A549 (cell line): ENCODE measurements around the gene ASPG. TPM values are rescaled to one million over a fixed set of nuclear protein-coding genes. Genes with fewer than 3 reads are reported as not detected.

Experiments
- ATAC-seq, 2 experiments: fragments of 200-7000 bp in 1 of 2; fragments of >200 bp in 1 of 2; cut with Nextera tagmentation in 1 of 2; cut with Tn5 transposase in 1 of 2; 3 replicates each; pipeline versions ENCODE4 v1.8.0 to v1.9.1; 2018 to 2020; ENCODE audit warnings: mild to moderate bottlenecking in 1 of 2, moderate library complexity in 1 of 2
- CTCF ChIA-PET: fragments of 300-600 bp; sonication (Branson Sonifier 250); formaldehyde crosslinking; extraction: SDS; loops from one replicate; lab custom pipeline; 2021; ENCODE audit warnings: antibody characterized with exemption, inconsistent platforms; lab: Yijun Ruan, JAX
- POLR2A ChIA-PET: fragments of 350-600 bp; formaldehyde crosslinking; extraction: SDS; loops from one replicate; lab custom pipeline; 2021; ENCODE audit warnings: antibody characterized with exemption, inconsistent platforms; lab: Yijun Ruan, JAX
- DNase-seq, 2 experiments: peaks; one replicate each; pipeline versions ENCODE4 v3.0.0 to v3.0.0-alpha.2; 2011 to 2016; ENCODE audit warnings: low read depth in 1 of 2, low spot score in 1 of 2
- FAIRE-seq: peaks from 2 replicates; lab custom pipeline; 2011; peaks lifted over from hg19 to GRCh38; lab: Jason Lieb, UNC
- H3K27ac ChIP-seq, 2 experiments: fragments of >200 bp; sonication (Bioruptor Twin); formaldehyde crosslinking; 3 replicates each; pipeline ENCODE4 v1.5.1; 2016 to 2017
- H3K4me1 ChIP-seq: fragments of >200 bp; sonication (Bioruptor Twin); formaldehyde crosslinking; 3 replicates; pipeline ENCODE4 v1.6.1; 2016
- H3K4me2 ChIP-seq: fragments of >200 bp; sonication (Bioruptor Twin); formaldehyde crosslinking; 3 replicates; pipeline ENCODE4 v1.6.1; 2016
- H3K4me3 ChIP-seq: fragments of >200 bp; sonication (Bioruptor Twin); formaldehyde crosslinking; 3 replicates; pipeline ENCODE4 v1.5.1; 2016
- H3K9me3 ChIP-seq: fragments of >200 bp; sonication (Bioruptor Twin); formaldehyde crosslinking; 3 replicates; pipeline ENCODE4 v1.6.1; 2016
- CBX8 ChIP-seq: fragments of 200-600 bp; sonication (generic); IDR thresholded peaks from 2 replicates; pipeline ENCODE4 v1.6.1; 2016
- CEBPB ChIP-seq, 2 experiments: fragments of >200 bp in 1 of 2; sonication (Bioruptor Twin) in 1 of 2; formaldehyde crosslinking in 1 of 2; IDR thresholded peaks; 2 replicates each; pipeline ENCODE4 v1.6.1; 2012 to 2016
- ESRRA ChIP-seq: fragments of 150-350 bp; IDR thresholded peaks from 2 replicates; pipeline ENCODE4 v1.6.1; 2014; ENCODE audit warnings: mild to moderate bottlenecking, low read length, borderline replicate concordance
- FOSL2 ChIP-seq, 2 experiments: fragments of 450-650 bp in 1 of 2; fragments of >200 bp in 1 of 2; sonication (Bioruptor Twin) in 1 of 2; formaldehyde crosslinking; IDR thresholded peaks; 2 replicates each; pipeline versions ENCODE4 v1.5.0 to v1.6.1; 2016 to 2020; ENCODE audit warnings: mild to moderate bottlenecking in 1 of 2, moderate library complexity in 1 of 2
- FOXS1 ChIP-seq: fragments of 250-450 bp; sonication (Bioruptor Pico); IDR thresholded peaks from 2 replicates; pipeline ENCODE4 v1.5.0; 2020; ENCODE audit warnings: mild to moderate bottlenecking, moderate library complexity
- HOXA7 ChIP-seq: fragments of 250-450 bp; sonication (Bioruptor Pico); IDR thresholded peaks from 2 replicates; pipeline ENCODE4 v1.5.0; 2020; ENCODE audit warnings: mild to moderate bottlenecking, moderate library complexity
- KDM1A ChIP-seq: fragments of 200-600 bp; sonication (generic); IDR thresholded peaks from 2 replicates; pipeline ENCODE4 v1.6.1; 2016; ENCODE audit warnings: low read depth, mild to moderate bottlenecking
- KDM5A ChIP-seq: fragments of 200-600 bp; sonication (generic); IDR thresholded peaks from 2 replicates; pipeline ENCODE4 v1.6.1; 2016; ENCODE audit warnings: antibody characterized with exemption, mild to moderate bottlenecking
- MAFK ChIP-seq: fragments of 450-650 bp; IDR thresholded peaks from 2 replicates; pipeline ENCODE4 v1.6.1; 2014; ENCODE audit not compliant: partially characterized antibody
- MAX ChIP-seq: IDR thresholded peaks from 2 replicates; pipeline ENCODE4 v1.6.1; 2012
- MAZ ChIP-seq: fragments of 150-350 bp; IDR thresholded peaks from 2 replicates; pipeline ENCODE4 v1.6.1; 2014; ENCODE audit warnings: antibody characterized with exemption, low read depth, low read length, borderline replicate concordance
- NFE2L2 ChIP-seq: fragments of 150-350 bp; conservative IDR thresholded peaks from 2 replicates; pipeline ENCODE4 v1.6.1; 2014; ENCODE audit warnings: low read length
- NR3C1 ChIP-seq: fragments of >200 bp; sonication (Bioruptor Twin); formaldehyde crosslinking; IDR thresholded peaks from 3 replicates; pipeline ENCODE4 v1.6.1; 2017
- PHF8 ChIP-seq: fragments of 200-600 bp; sonication (generic); IDR thresholded peaks from 2 replicates; pipeline ENCODE4 v1.6.1; 2016; ENCODE audit warnings: low read depth, mild to moderate bottlenecking, antibody characterized with exemption, moderate library complexity, borderline replicate concordance
- POLR2AphosphoS2 ChIP-seq: conservative IDR thresholded peaks from 2 replicates; pipeline ENCODE4 v1.6.1; 2012; ENCODE audit warnings: low read length, improper control_type of control experiment, inconsistent platforms
- RCOR1 ChIP-seq: fragments of 150-350 bp; IDR thresholded peaks from 2 replicates; pipeline ENCODE4 v1.6.1; 2014; ENCODE audit warnings: antibody characterized with exemption, low read length, low read depth
- RFX5 ChIP-seq: fragments of 450-650 bp; IDR thresholded peaks from 2 replicates; pipeline ENCODE4 v1.7.1; 2014; ENCODE audit warnings: antibody characterized with exemption, mild to moderate bottlenecking, moderate library complexity
- SMC3 ChIP-seq: fragments of >200 bp; sonication (Bioruptor Twin); formaldehyde crosslinking; IDR thresholded peaks from 3 replicates; pipeline ENCODE4 v1.6.1; 2018; ENCODE audit warnings: inconsistent platforms
- SREBF2 ChIP-seq: fragments of 450-650 bp; IDR thresholded peaks from 2 replicates; pipeline ENCODE4 v1.6.1; 2014; ENCODE audit warnings: mild to moderate bottlenecking, moderate library complexity
- TP53 ChIP-seq: fragments of 250-450 bp; sonication (Bioruptor Pico); IDR thresholded peaks from 2 replicates; pipeline ENCODE4 v1.5.0; 2021; ENCODE audit warnings: mild to moderate bottlenecking, moderate library complexity
- ZNF302 ChIP-seq: fragments of 250-450 bp; sonication (Bioruptor Pico); IDR thresholded peaks from 2 replicates; pipeline ENCODE4 v1.9.0; 2021; ENCODE audit warnings: inconsistent platforms, mild to moderate bottlenecking, moderate library complexity
- WGBS: methylation state at CpG from one replicate; pipeline ENCODE4 v1.1.6; 2017; ENCODE audit errors: missing lambda C conversion rate; 5-methylcytosine and 5-hydroxymethylcytosine counted together
- polyA plus RNA-seq, 4 experiments: library from polyadenylated mRNA; depleted of rRNA in 3 of 4; stranded (reverse); fragments of >200 nt; fragmentation: RNase III in 1 of 4; extraction: RNeasy Plus Mini Kit Qiagen cat#74134 plus additional on column Dnase treatment in 1 of 4; gene quantifications; 2 replicates in 3 of 4; 3 replicates in 1 of 4; pipeline ENCODE4 v1.2.3, GENCODE V29; 2011 to 2017
- TF ChIP-seq, protein P1 (sequence below): fragments of >200 bp; sonication (Bioruptor Twin); formaldehyde crosslinking; IDR thresholded peaks from 3 replicates; pipeline ENCODE4 v1.6.1; 2016
- TF ChIP-seq, protein P2 (sequence below): fragments of 250-450 bp; sonication (Bioruptor Pico); IDR thresholded peaks from 2 replicates; pipeline ENCODE4 v1.5.0; 2020; ENCODE audit warnings: low read depth, mild to moderate bottlenecking, moderate library complexity
- TF ChIP-seq, protein P3 (sequence below): fragments of 450-650 bp; IDR thresholded peaks from 2 replicates; pipeline ENCODE4 v1.6.1; 2014; ENCODE audit warnings: antibody characterized with exemption

ASPG gene
- polyA plus RNA-seq, 2 of the 4 experiments (the other 2 are of a cell fraction) = not detected

GRCh38 chr14:104121142-104121541 is 35.6 kb downstream of the ASPG start:
- no peak overlapping the region for H3K27ac ChIP-seq
- ATAC-seq = no peak
- CTCF ChIA-PET = interaction anchor here (1.0 to 3.6 kb wide), 6 partner anchors 9 to 518 kb away, joined by 3 to 21 read pairs (median 6); no protein-coding TSS in a partner anchor
- no peak for FAIRE-seq
- H3K9me3 ChIP-seq = peaks cover 31% of the 10 kb centered on the region
- H3K4me1 ChIP-seq = peaks cover 5% of the 10 kb centered on the region; the same call in 2 of the 3 replicates
- POLR2A ChIA-PET = no interaction called here
- TF ChIP-seq CEBPB (IDR thresholded peaks at IDR 0.05) (no peak), SREBF2 (no peak)
- no peak for DNase-seq
- WGBS = 12% methylated on average over 5 of the region's 5 CpGs
- H3K4me3 ChIP-seq = no peak overlapping the region
- no peak overlapping the region for H3K4me2 ChIP-seq

- 91% methylated on average over 1 of the region's 1 CpG for WGBS
- H3K27ac ChIP-seq = no peak overlapping the region
- H3K4me2 ChIP-seq = no peak overlapping the region
- TF ChIP-seq MAZ (no peak), ESRRA (no peak), PHF8 (no peak), FOXS1 (CRISPR knock-in tag) (no peak), MAX (no peak), NFE2L2 (no peak), NR3C1 (no peak), KDM1A (no peak)
- TF ChIP-seq, protein P1, sequence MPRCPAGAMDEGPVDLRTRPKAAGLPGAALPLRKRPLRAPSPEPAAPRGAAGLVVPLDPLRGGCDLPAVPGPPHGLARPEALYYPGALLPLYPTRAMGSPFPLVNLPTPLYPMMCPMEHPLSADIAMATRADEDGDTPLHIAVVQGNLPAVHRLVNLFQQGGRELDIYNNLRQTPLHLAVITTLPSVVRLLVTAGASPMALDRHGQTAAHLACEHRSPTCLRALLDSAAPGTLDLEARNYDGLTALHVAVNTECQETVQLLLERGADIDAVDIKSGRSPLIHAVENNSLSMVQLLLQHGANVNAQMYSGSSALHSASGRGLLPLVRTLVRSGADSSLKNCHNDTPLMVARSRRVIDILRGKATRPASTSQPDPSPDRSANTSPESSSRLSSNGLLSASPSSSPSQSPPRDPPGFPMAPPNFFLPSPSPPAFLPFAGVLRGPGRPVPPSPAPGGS = no peak
- TF ChIP-seq, protein P2, sequence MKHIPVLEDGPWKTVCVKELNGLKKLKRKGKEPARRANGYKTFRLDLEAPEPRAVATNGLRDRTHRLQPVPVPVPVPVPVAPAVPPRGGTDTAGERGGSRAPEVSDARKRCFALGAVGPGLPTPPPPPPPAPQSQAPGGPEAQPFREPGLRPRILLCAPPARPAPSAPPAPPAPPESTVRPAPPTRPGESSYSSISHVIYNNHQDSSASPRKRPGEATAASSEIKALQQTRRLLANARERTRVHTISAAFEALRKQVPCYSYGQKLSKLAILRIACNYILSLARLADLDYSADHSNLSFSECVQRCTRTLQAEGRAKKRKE (CRISPR knock-in tag) = no peak
- DNase-seq (no peak), FAIRE-seq (no peak), ATAC-seq (no peak)
- H3K4me3 ChIP-seq = no peak overlapping the region
- POLR2A ChIA-PET = no interaction called here
- H3K4me1 ChIP-seq = no peaks in the 10 kb centered on the region
- peaks cover 51% of the 10 kb centered on the region for H3K9me3 ChIP-seq
- CTCF ChIA-PET = no interaction called here
These were observed 38.4 kb downstream of the ASPG start for GRCh38 chr14:104123879-104124278.

- Histone ChIP-seq H3K27ac (no peak overlapping the region), H3K4me2 (no peak overlapping the region), H3K9me3 (peaks cover 61% of the 10 kb centered on the region), H3K4me1 (no peaks in the 10 kb centered on the region), H3K4me3 (no peak overlapping the region)
- FAIRE-seq (no peak), ATAC-seq (no peak), DNase-seq (no peak)
- TF ChIP-seq TP53 (CRISPR knock-in tag) (no peak), RCOR1 (no peak), POLR2AphosphoS2 (no peak), FOSL2 (IDR thresholded peaks at IDR 0.05) (no peak), FOSL2 (CRISPR knock-in tag; IDR thresholded peaks at IDR 0.05) (no peak), SREBF2 (no peak)
- CTCF ChIA-PET = interaction anchor here (1.0 to 5.0 kb wide), 3 partner anchors 29 to 515 kb away, joined by 4 to 24 read pairs (median 5); no protein-coding TSS in a partner anchor
- 5% methylated on average over 4 of the region's 4 CpGs for WGBS
- POLR2A ChIA-PET = no interaction called here
These were observed 39.5 kb downstream of the ASPG start for GRCh38 chr14:104125011-104125410.

- ATAC-seq = no peak
- no peak for DNase-seq
- H3K9me3 ChIP-seq = peaks cover 70% of the 10 kb centered on the region
- FAIRE-seq = no peak
- TF ChIP-seq NFE2L2 (no peak), RCOR1 (no peak), ZNF302 (CRISPR knock-in tag) (no peak), CEBPB (IDR thresholded peaks at IDR 0.05) (no peak), HOXA7 (no peak), KDM5A (no peak), TP53 (CRISPR knock-in tag) (no peak), NR3C1 (no peak), SMC3 (no peak), SREBF2 (no peak), MAFK (no peak), CBX8 (no peak), FOXS1 (CRISPR knock-in tag) (no peak), RFX5 (no peak)
- TF ChIP-seq, protein P2 (CRISPR knock-in tag) = no peak
- TF ChIP-seq, protein P3, sequence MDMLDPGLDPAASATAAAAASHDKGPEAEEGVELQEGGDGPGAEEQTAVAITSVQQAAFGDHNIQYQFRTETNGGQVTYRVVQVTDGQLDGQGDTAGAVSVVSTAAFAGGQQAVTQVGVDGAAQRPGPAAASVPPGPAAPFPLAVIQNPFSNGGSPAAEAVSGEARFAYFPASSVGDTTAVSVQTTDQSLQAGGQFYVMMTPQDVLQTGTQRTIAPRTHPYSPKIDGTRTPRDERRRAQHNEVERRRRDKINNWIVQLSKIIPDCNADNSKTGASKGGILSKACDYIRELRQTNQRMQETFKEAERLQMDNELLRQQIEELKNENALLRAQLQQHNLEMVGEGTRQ = no peak
- no peak overlapping the region for H3K27ac ChIP-seq
- ChIA-PET POLR2A (no interaction called here), CTCF (interaction anchor here (0.7 to 5.0 kb wide), 5 partner anchors 11 to 437 kb away, joined by 3 to 24 read pairs (median 5); no protein-coding TSS in a partner anchor)
- H3K4me1 ChIP-seq = no peaks in the 10 kb centered on the region
- no peak overlapping the region for H3K4me3 ChIP-seq
- 60% methylated on average over 2 of the region's 2 CpGs for WGBS
- no peak overlapping the region for H3K4me2 ChIP-seq
These were observed 41.3 kb downstream of the ASPG start for GRCh38 chr14:104126753-104127152.
